ENCODE results near the gene PLCB4. TPM values are rescaled to one million over a fixed set of nuclear protein-coding genes. Genes with fewer than 3 reads are reported as not detected.

Gene PLCB4
- total RNA-seq, 1 experiment from 2014 or later: 10.1 TPM

GRCh38 chr20:9022376-9022775 is 46.5 kb upstream of the PLCB4 start:
- Histone ChIP-seq H3K27ac (ENCODE audit: insufficient read length, low read depth, low read length) (no peak overlapping the region), H3K9ac (ENCODE audit: extremely low read depth, insufficient read length, low read length) (no peak overlapping the region), H3K56ac (ENCODE audit: insufficient read length, low read depth, low read length) (no peak overlapping the region), H2AK5ac (ENCODE audit: insufficient read length, low read length) (peak overlapping the region; percentile 3), H3K4ac (ENCODE audit: low read depth, low read length) (no peak overlapping the region), H2BK12ac (ENCODE audit: insufficient read length, low read depth, low read length) (no peak overlapping the region), H3K4me2 (ENCODE audit: insufficient read depth, insufficient read length, low read length) (no peak overlapping the region), H2BK20ac (ENCODE audit: low read depth, low read length, poor library complexity, severe bottlenecking) (no peak overlapping the region), H3K27me3 (ENCODE audit: insufficient read depth, low read length) (no peaks in the 10 kb centered on the region), H2BK15ac (ENCODE audit: low read depth, low read length) (no peak overlapping the region), H2AFZ (ENCODE audit: low read length) (no peak overlapping the region), H3T11ph (ENCODE audit: low read length) (no peak overlapping the region), H3K79me1 (ENCODE audit: insufficient read depth, low read depth, low read length, poor library complexity, severe bottlenecking) (no peaks in the 10 kb centered on the region), H2BK5ac (ENCODE audit: insufficient read length, low read length) (no peak overlapping the region), H3K18ac (ENCODE audit: insufficient read length, low read depth, low read length) (no peak overlapping the region), H4K91ac (ENCODE audit: insufficient read length, low read depth, low read length) (no peak overlapping the region), H3K23me2 (ENCODE audit: insufficient read length, low read depth, low read length, poor library complexity, severe bottlenecking) (no peaks in the 10 kb centered on the region), H4K8ac (replicated peaks; ENCODE audit: insufficient read length, low read depth, low read length) (no peak overlapping the region), H3K4me1 (ENCODE audit: insufficient read depth, low read length) (peaks cover 8% of the 10 kb centered on the region), H2BK120ac (ENCODE audit: low read depth, low read length, poor library complexity, severe bottlenecking) (no peak overlapping the region), H3K79me2 (ENCODE audit: insufficient read depth, low read length) (no peaks in the 10 kb centered on the region), H4K20me1 (ENCODE audit: control insufficient read depth, insufficient read depth, insufficient read length) (no peaks in the 10 kb centered on the region), H4K5ac (ENCODE audit: insufficient read length, low read depth, low read length) (no peak overlapping the region), H3K9me3 (ENCODE audit: control insufficient read depth, low read depth, low read length) (no peaks in the 10 kb centered on the region), H3K14ac (ENCODE audit: insufficient read depth, low read length) (no peak overlapping the region), H3K23ac (ENCODE audit: insufficient read length, low read depth, low read length) (no peak overlapping the region)
- DNase-seq: no peak
- peaks cover 62 to 68% of the 10 kb centered on the region in 2 experiments for H3K4me1 Mint-ChIP-seq
- no peak overlapping the region for H3K4me3 Mint-ChIP-seq
- H3K27ac Mint-ChIP-seq: peak overlapping the region in 1 of 3 experiments; percentile 76; a peak in 2 of 7 replicates
- no CpG with 5 or more reads among the region's 2 CpGs for WGBS (ENCODE audit: extremely low coverage, insufficient read length, low lambda C conversion rate)
- no peak for TF ChIP-seq CTCF (conservative IDR thresholded peaks at IDR 0.05)
- H3K27me3 Mint-ChIP-seq (ENCODE audit: low read depth): no peaks in the 10 kb centered on the region; the same call in 1 of the 2 replicates
- no peaks in the 10 kb centered on the region; a peak in 3 of 7 replicates for H3K36me3 Mint-ChIP-seq (ENCODE audit: insufficient read depth in 1 of 3, low read depth in 3 of 3)
- H3K9me3 Mint-ChIP-seq: no peaks in the 10 kb centered on the region; a peak in 1 of 5 replicates
